GM18867 (cell line): Measurements from ENCODE around the gene ANKRD2.

ENCODE experiments used
- ATAC-seq: cut with Tn5 transposase; IDR thresholded peaks from one replicate; pipeline ENCODE4 v1.9.1; 2021; ENCODE audit warnings: mild to moderate bottlenecking, moderate library complexity; ENCODE audit not compliant: unreplicated experiment

Gene ANKRD2

GRCh38 chr10:97590748-97591495 lies 18.3 kb downstream of the ANKRD2 start:
- ATAC-seq = no peak

GRCh38 chr10:97593421-97593820 lies 20.8 kb downstream of the ANKRD2 start:
- ATAC-seq = no peak

GRCh38 chr10:97596101-97597082 lies 23.8 kb downstream of the ANKRD2 start:
- no peak for ATAC-seq

GRCh38 chr10:97597778-97598177 lies 25.2 kb downstream of the ANKRD2 start:
- ATAC-seq = no peak

GRCh38 chr10:97598407-97599271 lies 26.1 kb downstream of the ANKRD2 start:
- ATAC-seq = no peak

- no peak for ATAC-seq
Measured at GRCh38 chr10:97599272-97599619, 26.7 kb downstream of the ANKRD2 start.

GRCh38 chr10:97600616-97601015 lies 28.0 kb downstream of the ANKRD2 start:
- no peak for ATAC-seq

GRCh38 chr10:97601268-97602215 lies 29.0 kb downstream of the ANKRD2 start:
- ATAC-seq = no peak

- ATAC-seq = no peak
Measured at GRCh38 chr10:97607095-97607636, 34.6 kb downstream of the ANKRD2 start.

GRCh38 chr10:97608991-97609561 lies 36.5 kb downstream of the ANKRD2 start:
- ATAC-seq = no peak

GRCh38 chr10:97611473-97611872 lies 38.9 kb downstream of the ANKRD2 start:
- ATAC-seq = no peak

GRCh38 chr10:97612386-97612785 lies 39.8 kb downstream of the ANKRD2 start:
- ATAC-seq = no peak

GRCh38 chr10:97618285-97618684 lies 45.7 kb downstream of the ANKRD2 start:
- ATAC-seq = no peak

- ATAC-seq = no peak
Measured at GRCh38 chr10:97618733-97619132, 46.2 kb downstream of the ANKRD2 start.

- no peak for ATAC-seq
Measured at GRCh38 chr10:97623277-97623676, 50.7 kb downstream of the ANKRD2 start.

- no peak for ATAC-seq
Measured at GRCh38 chr10:97627731-97628130, 55.2 kb downstream of the ANKRD2 start.

GRCh38 chr10:97628228-97628627 lies 55.6 kb downstream of the ANKRD2 start:
- ATAC-seq = no peak

GRCh38 chr10:97629289-97629688 lies 56.7 kb downstream of the ANKRD2 start:
- no peak for ATAC-seq

GRCh38 chr10:97631098-97631497 lies 58.5 kb downstream of the ANKRD2 start:
- ATAC-seq = no peak
